ENCODE measurements around the gene MUC15.

The MUC15 gene

DNA sequence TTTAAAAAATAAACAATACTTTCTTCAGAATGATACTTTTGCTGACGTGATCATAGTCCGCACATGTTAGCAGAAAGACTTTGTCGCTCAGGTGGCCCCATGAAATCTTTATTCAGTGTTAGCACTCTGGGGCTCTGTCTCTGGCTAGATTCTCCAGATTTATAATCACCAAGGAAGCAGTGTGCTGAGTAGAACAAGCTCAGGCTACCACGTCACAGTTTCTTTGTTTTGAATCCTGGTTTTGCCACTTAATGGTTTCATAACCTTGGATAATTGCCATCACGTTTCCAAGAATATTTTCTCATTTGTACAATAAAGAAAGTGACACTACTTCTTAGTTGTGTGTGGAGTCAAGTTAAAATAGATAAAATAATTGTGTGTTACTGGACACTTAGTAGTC is 3.9 kb upstream of the MUC15 start:
- DNase-seq (ENCODE audit: low read depth in 1 of 2, low spot score in 1 of 2): no peak

DNA sequence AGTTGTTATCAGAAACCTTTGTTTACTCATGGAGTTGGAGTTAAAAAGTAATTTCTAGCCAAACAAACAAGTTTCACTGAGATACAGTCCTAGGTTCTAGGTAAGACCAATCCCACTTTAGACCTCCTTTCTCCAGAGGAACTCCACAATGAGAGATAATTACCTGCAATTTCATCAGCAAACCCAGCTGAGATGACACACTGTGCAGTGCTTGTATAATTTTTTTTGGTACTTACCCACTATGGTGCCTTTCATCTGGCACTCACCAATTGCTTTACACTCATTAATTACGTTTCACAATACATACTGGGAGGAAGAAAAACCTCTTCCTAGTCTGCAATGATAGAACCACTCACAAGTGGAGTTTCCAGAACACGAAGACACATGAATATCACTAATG is 1.8 kb upstream of the MUC15 start:
- DNase-seq (ENCODE audit: low read depth in 1 of 2, low spot score in 1 of 2): no peak

DNA sequence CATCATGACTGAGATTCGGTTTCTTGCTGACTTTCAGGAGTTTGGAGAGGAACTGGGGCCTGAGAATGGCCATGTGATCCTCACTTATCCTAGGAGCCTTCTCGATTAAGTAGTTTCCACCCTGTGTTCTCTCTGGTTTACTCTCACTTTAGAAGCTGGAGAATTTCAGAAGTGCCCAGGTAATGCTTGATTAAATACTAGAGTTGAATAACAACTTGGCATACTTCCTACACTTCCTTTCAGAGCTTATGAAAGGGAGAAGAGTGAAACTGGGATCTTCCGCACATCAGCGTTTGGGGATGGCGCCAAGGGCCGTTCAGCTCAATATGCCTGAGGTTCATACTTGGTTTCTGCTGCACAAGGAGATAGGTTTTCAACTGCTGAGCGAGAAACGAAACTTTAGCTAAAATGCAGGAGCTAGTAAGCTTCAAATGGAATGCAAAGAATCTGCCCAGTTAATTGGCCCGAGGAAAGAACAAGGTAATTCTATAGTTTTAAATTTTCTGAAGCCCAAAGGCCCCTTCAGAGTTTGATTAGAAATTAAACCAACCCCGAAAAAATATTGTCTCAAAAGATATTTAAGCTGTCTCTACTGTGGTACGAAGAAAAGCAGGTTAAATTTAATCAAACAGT is 823 bp upstream of the MUC15 start:
- DNase-seq (ENCODE audit: low read depth in 1 of 2, low spot score in 1 of 2): no peak

DNA sequence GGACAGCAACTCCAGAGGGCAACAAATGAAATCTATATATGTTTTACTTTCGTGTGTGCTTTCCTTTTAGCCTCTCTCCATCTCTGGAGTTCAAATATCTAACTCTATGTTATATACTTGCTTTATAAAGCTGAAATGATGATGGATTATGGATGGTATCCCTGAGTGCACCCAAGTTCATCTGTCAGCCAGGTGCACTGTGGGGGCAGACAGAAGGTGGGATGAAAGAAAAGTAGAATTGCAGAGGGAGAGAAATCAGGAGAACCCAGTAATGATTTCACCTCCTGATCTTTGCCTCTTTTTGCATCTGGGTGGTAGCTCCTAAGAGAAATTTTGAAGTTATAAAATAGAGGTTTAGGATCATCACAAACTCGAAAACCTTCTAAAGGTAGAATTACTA is 2.4 kb downstream of the MUC15 start:
- no peak for DNase-seq (ENCODE audit: low read depth in 1 of 2, low spot score in 1 of 2)

DNA sequence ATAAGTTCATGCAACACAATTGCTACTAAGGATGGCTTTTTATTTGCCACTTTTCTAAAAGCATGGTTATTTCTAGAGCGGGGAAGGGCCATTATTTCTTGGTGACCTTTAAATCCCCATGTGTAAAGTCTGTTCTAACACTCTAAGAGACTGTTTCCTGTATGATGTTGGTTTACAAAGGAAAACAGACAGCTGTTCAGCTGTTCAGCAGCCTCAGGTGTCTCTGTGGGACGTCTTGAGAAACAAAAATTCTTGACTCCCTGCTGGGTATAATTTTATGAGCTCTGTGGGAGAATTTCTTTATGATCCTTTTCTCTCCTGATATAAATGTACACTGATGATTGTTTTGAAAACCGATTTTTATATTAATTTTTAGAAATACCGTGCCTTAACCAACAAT is 13.9 kb downstream of the MUC15 start:
- no peak for DNase-seq (ENCODE audit: low read depth in 1 of 2, low spot score in 1 of 2)

DNA sequence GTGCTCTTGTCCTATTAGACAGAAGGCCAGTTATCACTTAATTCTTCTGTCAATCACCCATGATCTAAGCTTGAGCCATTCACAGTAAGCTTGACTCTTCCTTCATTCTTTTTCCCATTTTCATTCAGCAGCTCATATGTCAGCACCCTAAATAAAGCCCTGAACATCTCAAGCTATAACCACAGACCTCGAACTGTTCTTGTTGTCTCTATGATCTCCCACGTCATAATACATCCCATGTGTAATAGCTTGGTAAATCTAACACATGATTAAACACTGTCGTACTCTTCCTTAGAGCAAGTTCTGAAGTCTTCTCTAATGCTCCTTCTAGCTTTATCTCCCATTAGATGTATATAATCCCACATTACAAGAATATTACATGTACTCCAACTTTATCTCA is 14.4 kb downstream of the MUC15 start:
- no peak for DNase-seq (ENCODE audit: low read depth in 1 of 2, low spot score in 1 of 2)

DNA sequence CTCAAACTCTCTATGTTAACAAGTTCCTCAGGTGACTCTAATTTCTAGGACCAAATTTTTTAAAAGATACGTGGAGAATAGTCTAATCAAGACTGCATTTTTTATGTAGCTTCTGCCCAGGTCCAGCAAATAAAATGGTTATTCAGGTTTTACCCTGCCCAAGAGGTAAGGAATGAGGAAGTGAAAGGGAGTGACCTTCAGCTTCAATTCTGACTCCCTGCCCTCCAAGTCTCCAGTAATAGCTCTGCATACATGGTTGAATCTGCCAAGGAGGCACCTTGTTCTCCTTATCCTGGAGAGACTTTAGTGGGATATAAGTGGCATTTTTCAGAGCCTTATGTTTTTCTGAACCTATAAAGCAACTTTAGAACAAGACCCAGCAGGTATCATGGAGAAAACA is 15.5 kb downstream of the MUC15 start:
- DNase-seq (ENCODE audit: low read depth in 1 of 2, low spot score in 1 of 2): no peak

DNA sequence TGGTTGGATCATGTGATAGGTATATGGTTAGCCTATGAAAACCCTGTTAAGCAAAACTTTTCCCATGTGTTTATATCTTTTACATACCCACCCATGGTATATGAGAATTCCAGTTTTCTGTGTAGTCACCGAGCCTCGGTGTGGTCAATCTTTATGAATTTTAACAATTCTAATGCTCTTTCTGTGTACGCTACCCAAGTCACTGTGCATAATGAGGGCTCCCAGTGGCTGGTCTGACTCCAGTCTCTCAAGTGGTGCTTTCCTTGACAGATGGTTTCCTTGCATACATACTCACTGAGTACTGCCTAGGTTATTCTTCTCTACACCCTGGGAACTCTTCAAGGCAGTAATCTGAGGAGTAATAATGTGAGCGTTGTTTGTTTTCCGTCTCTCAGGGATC is 17.6 kb downstream of the MUC15 start:
- no peak for DNase-seq (ENCODE audit: low read depth in 1 of 2, low spot score in 1 of 2)

DNA sequence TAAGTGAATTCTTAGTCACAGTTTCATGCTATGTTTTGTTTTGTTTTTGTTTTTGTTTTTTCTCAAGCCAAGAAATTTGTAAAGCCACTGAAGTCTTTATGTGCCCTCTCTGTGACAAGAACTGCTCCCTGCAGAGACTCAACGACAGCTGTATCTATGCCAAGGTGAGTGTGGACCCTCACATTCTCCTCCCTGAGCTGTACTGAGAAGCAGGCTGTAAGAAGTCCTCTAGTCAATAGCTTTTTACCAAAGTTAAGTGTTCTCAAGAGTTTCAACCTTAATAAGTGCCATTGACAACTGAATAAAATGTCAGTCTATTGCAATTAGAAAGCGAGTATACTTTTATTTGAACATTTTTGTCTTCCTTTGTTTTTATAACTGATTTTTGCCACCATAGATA is 18.9 kb downstream of the MUC15 start:
- no peak for DNase-seq (ENCODE audit: low read depth in 1 of 2, low spot score in 1 of 2)

DNA sequence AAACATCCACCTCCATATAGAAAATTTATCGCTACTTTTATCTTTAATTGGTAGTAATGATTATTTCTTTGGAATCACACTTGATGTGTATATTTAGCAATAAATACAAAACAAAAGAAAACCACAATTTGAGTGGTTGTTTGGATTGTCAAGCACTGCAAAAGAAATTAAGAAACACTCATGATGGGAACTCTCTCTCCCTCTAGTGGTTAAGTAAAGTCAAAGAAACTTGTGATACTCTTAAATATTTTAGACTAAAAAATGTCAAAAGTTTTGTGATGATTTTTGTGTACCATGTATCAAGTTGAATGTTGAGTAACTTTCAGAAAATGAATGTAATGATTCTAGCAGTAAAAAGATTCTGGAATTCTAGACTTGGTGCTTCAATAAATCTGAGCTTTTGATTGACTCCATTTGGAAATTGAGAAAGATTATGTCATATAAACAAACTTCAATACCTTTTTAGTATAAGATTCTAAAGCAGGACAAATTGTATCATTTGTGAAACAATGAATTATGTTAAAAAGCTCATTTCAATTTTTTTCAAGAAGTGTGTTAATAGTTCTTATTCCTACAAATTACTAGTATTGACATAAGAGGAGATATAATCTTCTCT is 20.8 kb downstream of the MUC15 start:
- no peak for DNase-seq (ENCODE audit: low read depth in 1 of 2, low spot score in 1 of 2)

DNA sequence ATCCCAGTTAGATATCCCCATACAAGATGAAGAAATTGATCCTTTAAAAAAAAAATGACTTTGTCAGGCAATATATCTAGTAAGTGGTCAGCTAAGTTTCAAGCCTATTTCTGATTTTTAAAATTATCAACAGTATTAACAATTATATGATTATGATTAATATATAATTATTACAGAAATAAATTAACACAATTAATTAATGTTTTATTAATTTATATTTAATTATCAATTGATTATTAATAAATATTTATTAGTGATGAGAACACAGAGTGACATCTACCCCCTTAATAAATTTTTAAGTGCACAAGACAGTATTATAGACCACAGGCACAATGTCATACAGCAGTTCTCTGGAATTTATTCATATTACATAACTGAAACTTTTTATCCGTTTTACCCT is 22.0 kb downstream of the MUC15 start:
- no peak for DNase-seq (ENCODE audit: low read depth in 1 of 2, low spot score in 1 of 2)

DNA sequence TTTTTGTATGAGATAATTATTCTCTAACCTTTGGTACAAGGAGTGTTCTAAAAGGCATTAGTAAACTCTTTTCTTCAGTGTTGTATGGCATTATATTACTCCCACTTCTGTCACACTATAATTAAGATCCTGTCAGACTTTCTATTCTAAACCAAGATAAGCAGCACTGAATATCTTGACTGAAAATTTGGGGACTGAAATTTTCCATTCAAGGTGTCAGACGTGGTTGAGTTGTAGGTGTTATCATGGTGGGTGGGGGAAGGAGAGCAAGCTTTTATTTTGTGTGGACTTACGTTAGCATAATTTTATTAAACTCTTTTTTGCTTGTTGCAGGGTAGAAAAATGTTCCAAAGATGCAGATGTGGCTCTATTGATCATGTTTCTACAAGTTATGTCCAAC is 22.9 kb downstream of the MUC15 start:
- no peak for DNase-seq (ENCODE audit: low read depth in 1 of 2, low spot score in 1 of 2)

DNA sequence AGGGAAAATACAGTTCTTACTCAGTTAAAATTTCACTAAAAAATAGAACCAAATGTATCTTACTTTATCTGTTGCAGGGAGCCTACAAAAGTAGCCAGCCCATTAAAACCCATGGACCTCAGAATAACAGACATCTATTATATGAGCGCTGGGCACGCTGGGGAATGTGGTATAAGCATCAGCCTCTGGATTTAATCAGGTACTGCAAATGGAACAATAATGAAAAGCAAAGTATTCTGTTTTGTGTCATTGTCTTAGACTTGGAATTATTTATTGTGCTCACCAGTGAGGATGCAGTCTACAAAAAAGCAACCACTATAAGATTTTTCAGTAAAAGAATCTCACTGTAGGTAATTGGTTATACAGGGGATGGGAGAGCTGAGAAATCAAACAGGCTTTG is 30.2 kb downstream of the MUC15 start:
- no peak for DNase-seq (ENCODE audit: low read depth in 1 of 2, low spot score in 1 of 2)

DNA sequence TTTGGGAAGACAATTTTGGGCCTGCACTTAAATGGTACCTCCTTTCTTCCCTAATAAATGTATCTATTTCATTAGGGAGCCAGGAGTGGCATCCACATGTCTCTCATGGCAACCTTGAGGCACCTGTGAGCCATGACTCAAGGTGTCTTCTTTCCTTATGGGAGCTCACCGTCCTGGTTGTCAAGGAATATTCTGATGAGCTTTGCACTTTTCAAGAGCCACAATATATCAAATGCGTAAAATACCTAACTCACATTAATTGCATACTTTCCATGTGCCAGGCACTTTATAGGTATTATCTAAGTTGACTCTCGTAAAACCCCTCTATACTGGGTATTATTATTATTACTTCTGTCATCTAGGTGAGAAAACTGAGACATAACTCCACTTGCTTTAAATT is 32.5 kb downstream of the MUC15 start:
- DNase-seq (ENCODE audit: low read depth in 1 of 2, low spot score in 1 of 2): no peak

DNA sequence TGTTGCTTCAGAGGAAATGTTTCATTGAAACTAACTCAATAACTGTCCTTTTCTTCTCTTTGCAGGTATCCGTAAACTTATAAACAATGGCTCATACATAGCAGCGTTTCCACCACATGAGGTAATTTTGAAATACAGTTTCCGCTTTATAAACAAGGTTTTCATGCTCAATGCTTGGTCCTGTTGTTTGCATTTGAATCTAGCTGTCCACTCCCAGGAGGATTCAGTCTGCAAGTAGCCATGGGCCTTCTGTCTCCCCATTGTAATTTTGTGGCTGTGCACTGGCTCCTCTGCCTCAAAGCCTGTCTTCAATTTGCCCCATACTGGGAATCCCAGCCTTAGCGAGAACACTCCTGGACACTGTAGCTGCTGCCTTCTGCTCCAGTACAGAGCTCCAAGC is 34.7 kb downstream of the MUC15 start:
- no peak for DNase-seq (ENCODE audit: low read depth in 1 of 2, low spot score in 1 of 2)

DNA sequence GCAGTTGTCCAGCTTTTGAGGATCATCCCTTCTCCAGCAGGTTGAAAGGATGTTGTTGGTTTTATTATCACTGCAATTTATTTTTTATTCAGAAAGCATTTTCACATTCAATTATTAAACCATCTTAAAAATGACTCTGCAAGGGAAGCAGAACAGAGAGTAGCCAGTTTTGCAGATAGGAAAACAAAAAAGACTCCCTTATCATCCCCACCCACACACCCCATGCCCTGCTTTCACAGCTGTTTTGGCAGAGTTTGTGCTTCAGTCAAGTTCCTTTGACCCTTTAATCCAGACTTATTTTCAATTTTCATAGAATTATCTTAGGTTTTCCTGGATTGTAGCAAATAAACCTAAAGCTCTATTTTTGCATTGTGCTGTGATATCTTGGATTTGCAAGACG is 44.4 kb downstream of the MUC15 start:
- DNase-seq (ENCODE audit: low read depth in 1 of 2, low spot score in 1 of 2): no peak

DNA sequence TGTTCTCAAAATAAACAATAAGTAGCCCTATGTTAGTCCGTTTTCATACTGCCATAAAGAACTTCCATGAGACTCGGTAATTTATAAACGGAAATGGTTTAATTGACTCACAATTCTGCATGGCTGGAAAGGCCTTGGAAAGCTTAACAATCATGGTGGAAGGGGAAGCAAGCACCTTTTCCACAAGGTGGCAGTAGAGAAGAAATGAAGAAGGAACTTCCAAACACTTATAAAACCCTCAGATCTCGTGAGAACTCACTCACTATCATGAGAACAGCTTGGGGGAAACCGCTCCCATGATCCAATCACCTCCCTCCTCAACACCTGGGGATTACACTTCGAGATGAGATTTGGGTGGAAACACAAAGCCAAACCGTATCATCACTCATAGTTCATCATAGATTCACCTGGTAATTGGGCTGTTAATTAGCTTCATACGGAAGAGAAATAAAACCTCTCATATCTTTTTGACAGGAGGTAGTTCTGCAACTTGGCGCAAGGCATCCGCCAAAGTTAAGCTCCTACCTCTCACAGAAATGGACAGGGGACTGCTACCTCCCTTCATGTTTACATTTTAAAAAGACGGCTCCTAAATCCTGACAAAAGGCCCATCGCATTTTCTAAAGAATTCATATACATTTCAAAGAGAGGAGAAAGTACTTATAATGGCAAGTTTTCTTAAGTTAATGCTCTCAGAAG is 49.0 kb downstream of the MUC15 start:
- no peak for DNase-seq (ENCODE audit: low read depth in 1 of 2, low spot score in 1 of 2)

DNA sequence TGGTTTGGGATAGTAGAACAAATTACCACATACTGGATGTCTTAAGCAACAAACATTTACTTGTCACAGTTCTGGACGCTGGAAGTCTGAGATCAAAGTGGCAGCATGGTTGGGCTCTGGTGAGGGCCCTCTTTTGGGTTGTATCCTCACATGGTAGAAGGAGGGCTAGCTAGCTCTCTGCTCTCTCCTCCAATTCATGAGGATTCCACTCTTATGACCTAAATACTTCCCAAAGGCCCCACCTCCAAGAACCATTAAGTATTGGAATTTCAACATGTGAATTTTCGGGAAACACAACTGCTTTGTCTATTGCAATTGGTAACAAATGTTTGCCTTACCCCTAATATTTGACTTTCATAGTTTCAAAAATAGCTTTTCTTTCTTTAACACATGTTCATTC is 52.6 kb downstream of the MUC15 start:
- DNase-seq (ENCODE audit: low read depth in 1 of 2, low spot score in 1 of 2): no peak

DNA sequence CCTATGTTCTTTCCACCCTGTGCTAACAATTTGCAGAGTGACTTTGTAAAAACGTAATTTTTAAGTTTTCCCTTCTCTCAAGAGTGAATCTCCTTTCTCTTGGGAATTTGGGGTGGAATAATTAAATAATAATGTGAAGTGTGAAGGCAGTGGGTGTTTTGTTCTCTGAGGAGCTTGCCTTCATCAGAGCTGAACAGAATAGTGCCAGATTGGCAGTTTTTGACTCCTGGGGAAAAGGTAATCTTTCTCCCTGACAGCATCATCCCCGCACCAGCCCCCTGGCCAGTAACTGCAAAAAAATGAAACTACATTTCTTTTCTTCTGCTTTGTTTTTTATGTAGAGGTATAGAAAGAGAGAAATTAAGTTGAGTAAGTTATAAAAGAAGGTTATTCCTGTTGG is 59.9 kb downstream of the MUC15 start:
- no peak for DNase-seq (ENCODE audit: low read depth in 1 of 2, low spot score in 1 of 2)

DNA sequence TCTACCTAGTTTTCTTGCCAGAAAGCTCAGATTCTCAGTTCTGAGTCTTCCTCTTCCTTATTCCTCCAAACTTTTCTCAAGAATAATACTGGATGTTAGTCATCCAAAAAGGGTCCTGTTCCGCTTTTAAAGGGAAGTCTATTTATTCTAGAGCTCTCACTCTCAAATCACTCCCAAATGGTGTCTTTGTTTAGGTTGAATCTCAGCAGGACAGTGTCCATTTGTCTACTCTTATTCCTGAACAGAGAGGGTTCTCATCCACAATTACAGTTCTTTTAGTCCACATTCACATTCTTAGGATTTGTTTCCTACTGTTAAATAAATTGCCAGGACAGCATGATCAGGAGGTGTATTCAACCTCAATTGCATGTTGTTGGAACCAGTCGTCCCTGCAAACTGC is 61.3 kb downstream of the MUC15 start:
- DNase-seq (ENCODE audit: low read depth in 1 of 2, low spot score in 1 of 2): no peak

DNA sequence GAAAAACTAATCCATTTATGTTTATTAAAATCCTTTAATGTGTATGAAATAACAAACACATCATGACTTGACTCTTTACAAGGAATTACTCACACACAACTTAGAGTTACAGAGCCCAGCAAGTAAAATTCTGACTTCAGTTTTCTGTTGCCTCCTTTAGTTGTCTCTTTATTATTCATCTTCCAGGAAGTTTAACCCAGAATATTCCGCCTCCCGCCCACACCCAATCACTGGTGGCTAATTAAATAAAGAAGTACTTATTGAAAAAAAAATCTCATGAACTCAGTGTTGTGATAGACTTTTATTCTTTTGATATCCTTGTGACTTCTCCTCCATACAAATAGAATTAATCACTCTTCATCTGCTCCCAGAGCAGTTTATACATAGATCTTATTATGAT is 61.9 kb downstream of the MUC15 start:
- DNase-seq (ENCODE audit: low read depth in 1 of 2, low spot score in 1 of 2): no peak

All from activated CD4-positive, alpha-beta T cell treated with anti-CD3 and anti-CD28 coated beads, Interleukin-2, amount 50 U/mL, for 24 hours (primary cell).